Caki2 (cell line): ENCODE data around the gene C6orf163. TPM values are rescaled to one million over a fixed set of nuclear protein-coding genes. Genes with fewer than 3 reads are reported as not detected.
A peak's percentile ranks its signal among the peaks of the same experiment; 100 is the strongest.

Experiments
- DNase-seq: peaks from one replicate; pipeline ENCODE4 v3.0.0-alpha.2; 2015; ENCODE audit warnings: low read depth
- in situ Hi-C: cut with HindIII; loops from 2 replicates; pipeline ENCODE4 v1.10.0; 2016; ENCODE audit warnings: low sequenced_read_pairs, low pct_unique_long_range_greater_than_20kb, mixed read lengths
- total RNA-seq: library from RNA; depleted of rRNA; stranded (reverse); fragments of >200 nt; shearing (Covaris generic); gene quantifications from 2 replicates; pipeline ENCODE4 v1.2.3, GENCODE V29; 2014; ENCODE audit warnings: low replicate concordance; rRNA removed

The C6orf163 gene
- total RNA-seq, 1 experiment from 2014 or later, result not detected

GRCh38 chr6:87396595-87397392 lies 52.2 kb downstream of the C6orf163 start:
- in situ Hi-C loops, result no loop called here
- no peak for DNase-seq

GRCh38 chr6:87397656-87398055 lies 53.0 kb downstream of the C6orf163 start:
- no peak for DNase-seq
- in situ Hi-C loops, result no loop called here

DNA sequence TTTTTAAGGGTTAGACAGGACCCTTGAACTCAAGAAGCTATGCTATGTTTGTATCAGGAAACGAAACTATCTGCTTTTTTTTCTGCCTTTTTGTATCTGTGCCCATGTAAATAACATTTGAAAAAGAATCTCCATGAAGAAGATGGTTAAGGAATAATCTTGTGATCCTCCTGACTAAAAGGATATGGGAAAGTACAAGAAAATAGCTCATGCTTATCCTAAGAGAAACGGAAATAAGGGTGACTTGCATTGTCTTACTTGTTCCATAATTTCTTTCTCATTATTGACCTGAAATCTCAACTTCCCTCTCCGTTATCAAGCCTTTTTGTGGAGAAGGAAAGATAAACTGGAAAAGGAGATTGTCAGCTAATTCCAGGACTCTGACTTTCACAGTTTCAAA lies 57.2 kb downstream of the C6orf163 start:
- no peak for DNase-seq
- in situ Hi-C loops, result no loop called here

GRCh38 chr6:87407561-87407900 lies 62.9 kb downstream of the C6orf163 start:
- DNase-seq, result peak; percentile 67
- in situ Hi-C loops, result no loop called here

DNA sequence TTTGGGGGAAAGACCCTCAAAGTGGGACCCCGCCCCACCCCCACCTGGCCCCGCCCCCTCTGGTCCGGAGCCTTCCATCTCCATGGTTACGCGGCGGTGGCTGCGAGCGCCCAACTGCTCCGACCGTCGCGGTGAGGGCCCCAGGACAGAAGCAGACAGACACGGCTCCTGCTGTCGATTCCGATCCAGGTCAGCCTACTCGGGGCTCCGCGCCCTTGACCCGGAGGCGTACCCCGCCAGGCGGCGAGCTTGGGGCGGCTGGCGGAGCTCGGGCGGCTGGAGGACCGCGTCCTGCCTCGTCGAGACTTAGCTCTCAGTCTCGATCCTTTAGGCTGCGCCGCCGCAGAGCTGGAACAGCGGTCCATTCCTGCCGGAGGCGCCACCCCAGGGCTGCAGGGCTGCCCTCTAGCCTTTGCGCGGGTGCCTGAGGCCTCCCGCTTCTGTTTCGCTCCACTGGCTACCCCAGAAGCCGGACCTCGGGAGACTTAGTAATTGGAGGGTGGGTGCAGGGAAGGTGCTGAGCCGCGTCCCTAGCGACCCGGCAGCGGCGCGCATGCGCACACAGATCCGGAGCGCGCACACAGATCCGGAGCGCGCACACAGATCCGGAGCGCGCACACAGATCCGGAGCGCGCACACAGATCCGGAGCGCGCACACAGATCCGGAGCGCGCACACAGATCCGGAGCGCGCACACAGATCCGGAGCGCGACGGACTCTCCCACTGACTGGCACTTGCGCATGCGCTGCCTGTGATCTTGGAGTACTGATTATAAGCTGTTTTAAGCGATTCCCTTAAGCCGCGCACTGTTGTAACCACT lies 63.5 kb downstream of the C6orf163 start, which contains the start of gene CFAP206:
CFAP206 (plus strand) TSS at position 72 of the 820 bp plus-strand sequence. CDS start 1,868 bp downstream, outside the sequence.
- DNase-seq, result peak; percentile 87
- in situ Hi-C loops, result no loop called here

- no peak for DNase-seq
These were observed 64.1 kb downstream of the C6orf163 start for GRCh38 chr6:87408721-87409155.

More at GRCh38 chr6:87408721-87409155, 64.1 kb downstream of the C6orf163 start:
- in situ Hi-C loops, result no loop called here

Other genes starting within 250 kb of the C6orf163 start
- gene CGA, start 249.7 kb upstream of the C6orf163 start, total RNA-seq, result not detected in 2 replicates
- 9.6 and 10.7 TPM in 2 replicates for gene ZNF292, start 189.2 kb upstream of the C6orf163 start, total RNA-seq
- gene SMIM8, start 22.2 kb upstream of the C6orf163 start, total RNA-seq, result 4.3 and 4.9 TPM in 2 replicates
- gene GJB7, start 15.5 kb upstream of the C6orf163 start, total RNA-seq, result not detected in 2 replicates
- gene CFAP206, start 63.2 kb downstream of the C6orf163 start, total RNA-seq, result 4.0 and 4.1 TPM in 2 replicates
- 16.0 and 19.3 TPM in 2 replicates for gene SLC35A1, start 128.2 kb downstream of the C6orf163 start, total RNA-seq
- 29.8 and 56.1 TPM in 2 replicates for gene RARS2, start 245.2 kb downstream of the C6orf163 start, total RNA-seq
- gene ORC3, start 245.3 kb downstream of the C6orf163 start, total RNA-seq, result 19.1 and 46.3 TPM in 2 replicates